Ovary (tissue), 9 donors: ENCODE results near the gene JUND. TPM values are rescaled to one million over a fixed set of nuclear protein-coding genes. Genes with fewer than 3 reads are reported as not detected.

Source experiments
- DNase-seq, 5 donors: peaks; one replicate each; pipeline ENCODE4 v3.0.0-alpha.2; 2019 to 2020
- H3K27ac ChIP-seq, 2 donors: fragments of 200-600 bp; one replicate each; pipeline versions ENCODE4 v1.5.1 to v1.8.0; 2019 to 2022
- H3K27me3 ChIP-seq: fragments of 200-600 bp; one replicate; pipeline ENCODE4 v1.8.0; 2022
- H3K36me3 ChIP-seq: fragments of 200-600 bp; sonication (generic); one replicate; pipeline ENCODE4 v1.5.1; 2019
- H3K4me1 ChIP-seq: one replicate; pipeline ENCODE4 v1.8.1; 2013; ENCODE audit warnings: mild to moderate bottlenecking, moderate library complexity; ENCODE audit not compliant: insufficient read depth
- H3K4me3 ChIP-seq: fragments of 200-600 bp; sonication (generic); one replicate; pipeline ENCODE4 v1.5.1; 2017
- H3K9me3 ChIP-seq, 2 donors: fragments of 200-600 bp in 1 of 2; sonication (generic) in 1 of 2; one replicate each; pipeline versions ENCODE4 v1.5.1 to v1.8.1; 2013 to 2019; ENCODE audit warnings: mild to moderate bottlenecking in 1 of 2, moderate library complexity in 1 of 2
- EP300 ChIP-seq: sonication (generic); formaldehyde crosslinking; IDR thresholded peaks from one replicate; pipeline ENCODE4 v1.6.1; 2017; ENCODE audit warnings: antibody characterized with exemption
- POLR2A ChIP-seq: fragments of 450-650 bp; IDR thresholded peaks from one replicate; pipeline ENCODE4 v1.6.1; 2017; ENCODE audit warnings: antibody characterized with exemption, mild to moderate bottlenecking, moderate library complexity
- WGBS, 3 donors: extraction: QIAGEN DNeasy Blood & Tissue Kit in 1 of 3; methylation state at CpG; one replicate each; pipeline versions ENCODE4 v1.1.5 to v1.1.7; 2013 to 2017; 5-methylcytosine and 5-hydroxymethylcytosine counted together
- intact Hi-C, 4 donors: fragments of 100-400 bp; cut with DNase I; formaldehyde crosslinking; loops; one replicate each; pipeline versions ENCODE4 v1.11.0 to v1.15.1; 2022 to 2023
- polyA plus RNA-seq, 2 donors: library from polyadenylated mRNA; stranded (reverse); fragments of 200-250 nt in 1 of 2; fragments of 350-450 nt in 1 of 2; fragmentation: Illumina TruSeq in 1 of 2; extraction: RNeasy Lipid Tissue Mini Kit (QIAGEN cat#74804) in 1 of 2; gene quantifications; one replicate each; pipeline ENCODE4 v1.2.3, GENCODE V29; 2013 to 2014
- total RNA-seq, 7 donors: library from RNA; depleted of rRNA in 2 of 7; stranded (reverse); fragments of >200 nt in 2 of 7; fragmentation: NEBNext Ultra II Directional in 3 of 7; extraction: Animal tissue kit (Norgen Biotek cat#: 25700) in 3 of 7; gene quantifications; one replicate each; pipeline versions ENCODE4 v1.1.0 to v1.2.4, GENCODE V29; 2016 to 2023
- TF ChIP-seq, protein P1 (sequence below), 3 donors: fragments of 450-650 bp in 2 of 3; fragments of 200-600 bp in 1 of 3; IDR thresholded peaks; one replicate each; pipeline versions ENCODE4 v1.5.1 to v1.8.0; 2016 to 2022; ENCODE audit warnings: antibody characterized with exemption in 3 of 3, mild to moderate bottlenecking in 1 of 3
- donor health status: DM: no; HTN: no; CAD: no; lungs with moderate emphysema.
- donor health status: DM: no; HTN: no; CAD: no.
- donor health status: Bipolar disorder and iron deficiency.
- donor health status: DM: yes; HTN: yes; CAD: no.
- donor health status: DM: no; HTN: no; CAD: no.
- donor health status: DM: yes; HTN: yes; CAD: no.

JUND gene
- total and polyA plus RNA-seq, 9 donors = 95.2 to 1,260 (median 412) TPM

- TF ChIP-seq EP300 (no peak), POLR2A (no peak)
- TF ChIP-seq, protein P1, sequence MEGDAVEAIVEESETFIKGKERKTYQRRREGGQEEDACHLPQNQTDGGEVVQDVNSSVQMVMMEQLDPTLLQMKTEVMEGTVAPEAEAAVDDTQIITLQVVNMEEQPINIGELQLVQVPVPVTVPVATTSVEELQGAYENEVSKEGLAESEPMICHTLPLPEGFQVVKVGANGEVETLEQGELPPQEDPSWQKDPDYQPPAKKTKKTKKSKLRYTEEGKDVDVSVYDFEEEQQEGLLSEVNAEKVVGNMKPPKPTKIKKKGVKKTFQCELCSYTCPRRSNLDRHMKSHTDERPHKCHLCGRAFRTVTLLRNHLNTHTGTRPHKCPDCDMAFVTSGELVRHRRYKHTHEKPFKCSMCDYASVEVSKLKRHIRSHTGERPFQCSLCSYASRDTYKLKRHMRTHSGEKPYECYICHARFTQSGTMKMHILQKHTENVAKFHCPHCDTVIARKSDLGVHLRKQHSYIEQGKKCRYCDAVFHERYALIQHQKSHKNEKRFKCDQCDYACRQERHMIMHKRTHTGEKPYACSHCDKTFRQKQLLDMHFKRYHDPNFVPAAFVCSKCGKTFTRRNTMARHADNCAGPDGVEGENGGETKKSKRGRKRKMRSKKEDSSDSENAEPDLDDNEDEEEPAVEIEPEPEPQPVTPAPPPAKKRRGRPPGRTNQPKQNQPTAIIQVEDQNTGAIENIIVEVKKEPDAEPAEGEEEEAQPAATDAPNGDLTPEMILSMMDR (IDR thresholded peaks at IDR 0.05) = no peak
- Histone ChIP-seq H3K36me3 (no peaks in the 10 kb centered on the region), H3K4me1 (no peaks in the 10 kb centered on the region), H3K27ac (no peak overlapping the region), H3K27me3 (no peaks in the 10 kb centered on the region), H3K9me3 (no peaks in the 10 kb centered on the region), H3K4me3 (no peak overlapping the region)
- intact Hi-C loops = loop anchor here in 1 of 4 donors (5.0 kb wide), 1 partner anchor 33 kb away; no protein-coding TSS in a partner anchor
- DNase-seq = no peak
- 66 to 79% (median 68%) methylated on average over 7 of the region's 7 CpGs for WGBS, 3 donors
These were observed 36.1 kb downstream of the JUND start for GRCh38 chr19:18245297-18245696.

GRCh38 chr19:18239303-18239702, 42.1 kb downstream of the JUND start:
- Histone ChIP-seq H3K27me3 (no peaks in the 10 kb centered on the region), H3K36me3 (no peaks in the 10 kb centered on the region), H3K4me1 (no peaks in the 10 kb centered on the region), H3K9me3 (no peaks in the 10 kb centered on the region), H3K4me3 (no peak overlapping the region), H3K27ac (no peak overlapping the region)
- no peak for DNase-seq
- intact Hi-C loops = no loop called here
- 21 to 29% (median 21%) methylated on average over 12 of the region's 12 CpGs for WGBS, 3 donors
- TF ChIP-seq, protein P1 (IDR thresholded peaks at IDR 0.05) = no peak
- TF ChIP-seq EP300 (no peak), POLR2A (no peak)

DNA sequence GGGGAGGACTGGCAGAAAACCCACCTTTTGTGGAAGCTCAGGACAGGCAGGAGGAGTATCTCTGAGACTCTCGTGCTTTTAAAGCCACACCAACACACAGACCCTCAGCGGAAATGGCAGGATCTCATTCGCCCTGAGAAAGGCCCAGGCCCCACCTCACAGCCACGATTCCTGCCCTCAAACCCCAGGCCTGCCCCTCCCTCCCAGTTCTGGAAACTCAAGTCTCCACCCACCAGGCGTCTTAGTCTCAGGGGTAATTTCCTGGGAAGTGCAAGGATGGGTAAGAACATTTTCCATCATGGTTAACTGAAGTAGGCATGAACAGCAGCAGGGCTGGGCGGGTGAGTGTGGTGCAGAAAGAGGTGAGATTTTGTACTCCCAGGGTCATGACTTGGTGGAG, 47.2 kb downstream of the JUND start:
- H3K4me1 ChIP-seq = peaks cover 2% of the 10 kb centered on the region
- H3K4me3 ChIP-seq = no peak overlapping the region
- WGBS, 3 donors = 22 to 30% (median 25%) methylated on average over 6 of the region's 6 CpGs
- intact Hi-C loops = no loop called here
- peaks cover 0 to 9% of the 10 kb centered on the region in 2 donors for H3K9me3 ChIP-seq
- no peak for DNase-seq
- H3K27me3 ChIP-seq = no peaks in the 10 kb centered on the region
- no peaks in the 10 kb centered on the region for H3K36me3 ChIP-seq
- no peak overlapping the region for H3K27ac ChIP-seq
- TF ChIP-seq EP300 (no peak), POLR2A (no peak)
- TF ChIP-seq, protein P1 (IDR thresholded peaks at IDR 0.05) = no peak

- WGBS, 3 donors = 11 to 19% (median 17%) methylated on average over 36 to 37 of the region's 37 CpGs
- no peak overlapping the region for H3K4me3 ChIP-seq
- no peak overlapping the region for H3K27ac ChIP-seq
- intact Hi-C loops = no loop called here
- DNase-seq = peak in 3 of 5 donors; percentile 28 to 72 (median 57)
- H3K27me3 ChIP-seq = no peaks in the 10 kb centered on the region
- peaks cover 0 to 9% of the 10 kb centered on the region in 2 donors for H3K9me3 ChIP-seq
- H3K36me3 ChIP-seq = no peaks in the 10 kb centered on the region
- peaks cover 2% of the 10 kb centered on the region for H3K4me1 ChIP-seq
- TF ChIP-seq POLR2A (no peak), EP300 (no peak)
- TF ChIP-seq, protein P1 (IDR thresholded peaks at IDR 0.05) = no peak
These were observed 48.1 kb downstream of the JUND start for GRCh38 chr19:18233224-18233825.
